HL-60 (cell line): ENCODE results near the gene FAM107B.

Experiments used
- POLR2AphosphoS5 ChIP-seq: IDR thresholded peaks from 2 replicates; pipeline ENCODE4 v1.6.1; 2012; ENCODE audit warnings: low read depth
- TF ChIP-seq, protein P1 (sequence below): IDR thresholded peaks from one replicate; pipeline ENCODE4 v1.5.1; 2011; ENCODE audit warnings: low read length, control low read depth, inconsistent platforms; ENCODE audit not compliant: insufficient read depth

DNA sequence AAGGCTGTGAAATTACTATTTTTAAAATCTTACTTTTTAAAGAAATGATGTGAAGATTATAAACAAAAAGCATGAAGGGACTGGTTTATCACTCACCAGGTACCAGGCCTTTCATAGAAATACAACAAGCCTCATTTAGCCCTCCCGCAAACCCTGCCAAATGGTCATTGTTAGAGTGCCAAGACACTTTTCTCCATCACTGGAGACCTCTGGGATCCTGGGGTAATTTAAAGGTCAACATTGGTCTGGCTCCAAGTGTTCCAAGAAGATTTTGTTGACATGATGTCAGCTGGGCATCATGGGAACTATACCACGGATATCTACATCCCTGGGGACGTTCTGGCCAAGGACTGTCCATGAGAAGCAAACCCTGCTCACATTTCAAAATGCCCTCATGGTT, 306.0 kb downstream of the FAM107B start:
- TF ChIP-seq, protein P1, sequence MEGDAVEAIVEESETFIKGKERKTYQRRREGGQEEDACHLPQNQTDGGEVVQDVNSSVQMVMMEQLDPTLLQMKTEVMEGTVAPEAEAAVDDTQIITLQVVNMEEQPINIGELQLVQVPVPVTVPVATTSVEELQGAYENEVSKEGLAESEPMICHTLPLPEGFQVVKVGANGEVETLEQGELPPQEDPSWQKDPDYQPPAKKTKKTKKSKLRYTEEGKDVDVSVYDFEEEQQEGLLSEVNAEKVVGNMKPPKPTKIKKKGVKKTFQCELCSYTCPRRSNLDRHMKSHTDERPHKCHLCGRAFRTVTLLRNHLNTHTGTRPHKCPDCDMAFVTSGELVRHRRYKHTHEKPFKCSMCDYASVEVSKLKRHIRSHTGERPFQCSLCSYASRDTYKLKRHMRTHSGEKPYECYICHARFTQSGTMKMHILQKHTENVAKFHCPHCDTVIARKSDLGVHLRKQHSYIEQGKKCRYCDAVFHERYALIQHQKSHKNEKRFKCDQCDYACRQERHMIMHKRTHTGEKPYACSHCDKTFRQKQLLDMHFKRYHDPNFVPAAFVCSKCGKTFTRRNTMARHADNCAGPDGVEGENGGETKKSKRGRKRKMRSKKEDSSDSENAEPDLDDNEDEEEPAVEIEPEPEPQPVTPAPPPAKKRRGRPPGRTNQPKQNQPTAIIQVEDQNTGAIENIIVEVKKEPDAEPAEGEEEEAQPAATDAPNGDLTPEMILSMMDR, result no peak
- no peak for TF ChIP-seq POLR2AphosphoS5
